MM.1S (cell line): Measurements from ENCODE around the gene MANBA.

Experiments used
- DNase-seq: peaks from one replicate; pipeline ENCODE4 v3.0.0-alpha.2; 2015
- H2AFZ ChIP-seq: fragments of 300-600 bp; sonication (generic); 2 replicates; pipeline ENCODE4 v1.6.0; 2016; ENCODE audit warnings: antibody characterized with exemption, low read length
- H3F3A ChIP-seq: fragments of 300-600 bp; sonication (generic); 2 replicates; pipeline ENCODE4 v1.6.1; 2016; ENCODE audit warnings: mild to moderate bottlenecking, antibody characterized with exemption, low read length, moderate library complexity, mixed read lengths; ENCODE audit not compliant: insufficient read depth
- H3K27ac ChIP-seq: fragments of 300-600 bp; sonication (generic); 2 replicates; pipeline ENCODE4 v1.5.1; 2016; ENCODE audit warnings: mild to moderate bottlenecking, low read length
- H3K27me3 ChIP-seq: fragments of 300-600 bp; sonication (generic); replicated peaks from 2 replicates; pipeline ENCODE4 v1.6.0; 2016; ENCODE audit warnings: low read length; ENCODE audit not compliant: insufficient read depth
- H3K36me3 ChIP-seq: fragments of 300-600 bp; sonication (generic); replicated peaks from 2 replicates; pipeline ENCODE4 v1.6.1; 2016; ENCODE audit warnings: mild to moderate bottlenecking, low read length, mixed read lengths; ENCODE audit not compliant: insufficient read depth
- H3K4me1 ChIP-seq: fragments of 300-600 bp; sonication (generic); 2 replicates; pipeline ENCODE4 v1.6.1; 2016; ENCODE audit warnings: low read length, mixed read lengths
- H3K4me2 ChIP-seq: fragments of 300-600 bp; sonication (generic); 2 replicates; pipeline ENCODE4 v1.6.0; 2016; ENCODE audit warnings: low read depth, low read length
- H3K4me3 ChIP-seq: fragments of 300-600 bp; sonication (generic); 2 replicates; pipeline ENCODE4 v1.5.1; 2016; ENCODE audit warnings: low read length, mixed read lengths
- H3K79me2 ChIP-seq: fragments of 300-600 bp; sonication (generic); 2 replicates; pipeline ENCODE4 v1.6.1; 2016; ENCODE audit warnings: mixed run types, low read length, mixed read lengths
- H3K9ac ChIP-seq: fragments of 300-600 bp; sonication (generic); 2 replicates; pipeline ENCODE4 v1.6.1; 2016; ENCODE audit warnings: low read length, mixed read lengths
- H3K9me2 ChIP-seq: fragments of 300-600 bp; sonication (generic); replicated peaks from 2 replicates; pipeline ENCODE4 v1.6.1; 2016; ENCODE audit warnings: mild to moderate bottlenecking, low read length, mixed read lengths; ENCODE audit not compliant: insufficient read depth
- H3K9me3 ChIP-seq: fragments of 300-600 bp; sonication (generic); replicated peaks from 2 replicates; pipeline ENCODE4 v1.6.1; 2016; ENCODE audit warnings: mild to moderate bottlenecking, low read length, mixed read lengths; ENCODE audit not compliant: insufficient read depth
- H4K20me1 ChIP-seq: fragments of 300-600 bp; sonication (generic); 2 replicates; pipeline ENCODE4 v1.6.1; 2016; ENCODE audit warnings: mild to moderate bottlenecking, low read length, moderate library complexity, mixed read lengths; ENCODE audit not compliant: insufficient read depth
- CTCF ChIP-seq: fragments of 300-600 bp; sonication (generic); IDR thresholded peaks from 2 replicates; pipeline ENCODE4 v1.5.1; 2016; ENCODE audit warnings: antibody characterized with exemption, low read length, mixed read lengths
- EZH2 ChIP-seq: fragments of 300-600 bp; sonication (generic); optimal IDR thresholded peaks from 2 replicates; pipeline ENCODE3; 2017; ENCODE audit warnings: low read depth, mild to moderate bottlenecking, antibody characterized with exemption, low read length, mixed read lengths
- EZH2phosphoT487 ChIP-seq: fragments of 300-600 bp; sonication (generic); IDR thresholded peaks from 2 replicates; pipeline ENCODE4 v1.6.1; 2018; ENCODE audit warnings: antibody characterized with exemption, low read length

MANBA gene

GRCh38 chr4:102642631-102643298, 118.0 kb downstream of the MANBA start:
- Histone ChIP-seq H3K27me3 (no peaks in the 10 kb centered on the region), H3F3A (no peaks in the 10 kb centered on the region), H3K9me3 (no peaks in the 10 kb centered on the region), H3K36me3 (no peaks in the 10 kb centered on the region), H3K4me3 (no peak overlapping the region), H2AFZ (no peak overlapping the region), H3K4me1 (no peaks in the 10 kb centered on the region), H3K9me2 (no peaks in the 10 kb centered on the region), H3K27ac (no peak overlapping the region), H3K4me2 (no peak overlapping the region), H3K79me2 (no peaks in the 10 kb centered on the region), H4K20me1 (no peaks in the 10 kb centered on the region), H3K9ac (no peak overlapping the region)
- TF ChIP-seq EZH2 (no peak), EZH2phosphoT487 (no peak), CTCF (no peak)
- no peak for DNase-seq

- no peak overlapping the region for H2AFZ ChIP-seq
- H3F3A ChIP-seq, result no peaks in the 10 kb centered on the region
- no peaks in the 10 kb centered on the region for H3K9me3 ChIP-seq
- H4K20me1 ChIP-seq, result no peaks in the 10 kb centered on the region
- no peak for DNase-seq
- no peaks in the 10 kb centered on the region for H3K79me2 ChIP-seq
- no peaks in the 10 kb centered on the region for H3K4me1 ChIP-seq
- H3K27ac ChIP-seq, result no peak overlapping the region
- no peak overlapping the region for H3K4me2 ChIP-seq
- no peak overlapping the region for H3K4me3 ChIP-seq
- no peaks in the 10 kb centered on the region for H3K27me3 ChIP-seq
- no peak overlapping the region for H3K9ac ChIP-seq
- TF ChIP-seq EZH2 (no peak), CTCF (no peak), EZH2phosphoT487 (no peak)
- no peaks in the 10 kb centered on the region for H3K36me3 ChIP-seq
- H3K9me2 ChIP-seq, result no peaks in the 10 kb centered on the region
These were observed 119.0 kb downstream of the MANBA start for GRCh38 chr4:102641793-102642192.

- Histone ChIP-seq H2AFZ (no peak overlapping the region), H3K4me2 (no peak overlapping the region), H3K9ac (no peak overlapping the region), H3K27me3 (no peaks in the 10 kb centered on the region), H3K27ac (no peak overlapping the region), H3K36me3 (no peaks in the 10 kb centered on the region), H4K20me1 (no peaks in the 10 kb centered on the region), H3K4me3 (no peak overlapping the region), H3F3A (no peaks in the 10 kb centered on the region), H3K4me1 (no peaks in the 10 kb centered on the region), H3K79me2 (no peaks in the 10 kb centered on the region), H3K9me3 (no peaks in the 10 kb centered on the region), H3K9me2 (no peaks in the 10 kb centered on the region)
- no peak for DNase-seq
- no peak for TF ChIP-seq EZH2phosphoT487
- TF ChIP-seq CTCF, result no peak
- TF ChIP-seq EZH2, result no peak
These were observed 120.1 kb downstream of the MANBA start for GRCh38 chr4:102640669-102641068.
